Muscle layer of colon (tissue), 2 donors: ENCODE data around the gene SLC27A2.

Experiments used
- H3K27ac ChIP-seq: one replicate; pipeline ENCODE4 v1.7.0; 2013; ENCODE audit warnings: low read depth, mild to moderate bottlenecking, low read length, moderate library complexity
- H3K27me3 ChIP-seq, 2 donors: one replicate each; pipeline ENCODE4 v1.7.0; 2013; ENCODE audit warnings: low read length in 2 of 2, mild to moderate bottlenecking in 2 of 2; ENCODE audit not compliant: insufficient read depth in 2 of 2, control insufficient read depth in 1 of 2
- H3K36me3 ChIP-seq: one replicate; pipeline ENCODE4 v1.7.0; 2013; ENCODE audit warnings: mild to moderate bottlenecking, low read length; ENCODE audit not compliant: insufficient read depth
- H3K4me1 ChIP-seq: one replicate; pipeline ENCODE4 v1.7.0; 2013; ENCODE audit warnings: mild to moderate bottlenecking, low read length; ENCODE audit not compliant: insufficient read depth
- H3K4me3 ChIP-seq, 2 donors: one replicate each; pipeline ENCODE4 v1.7.0; 2013; ENCODE audit warnings: low read length in 2 of 2, low read depth in 1 of 2, mild to moderate bottlenecking in 1 of 2, moderate library complexity in 1 of 2
- H3K9ac ChIP-seq: one replicate; pipeline ENCODE4 v1.7.0; 2013; ENCODE audit warnings: low read length
- H3K9me3 ChIP-seq: one replicate; pipeline ENCODE4 v1.7.0; 2013; ENCODE audit warnings: mild to moderate bottlenecking, low read length
- donor health status: abdominal sarcoma.
- donor health status: Adenocarcinoma of cecum.

The SLC27A2 gene

DNA sequence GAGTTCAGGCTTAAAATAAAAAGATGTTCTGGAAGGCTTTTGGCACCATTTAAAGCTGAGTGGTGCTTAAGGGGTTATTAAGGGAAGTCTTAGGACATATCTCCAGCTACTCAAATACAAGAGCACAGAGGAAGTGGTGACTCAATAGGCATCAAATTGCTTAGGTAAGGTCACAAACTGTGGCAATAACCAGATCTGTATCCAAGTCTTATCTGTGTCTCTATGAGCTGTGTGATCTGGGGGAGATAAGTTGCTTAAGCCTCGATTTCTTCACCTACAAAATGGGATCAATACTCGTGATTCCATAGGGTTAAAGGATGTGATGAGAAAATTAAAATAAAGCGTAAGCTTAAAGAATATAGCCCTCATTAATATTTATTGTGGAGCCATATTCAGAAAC, 75.9 kb downstream of the SLC27A2 start:
- no peaks in the 10 kb centered on the region for H3K4me1 ChIP-seq
- H3K9me3 ChIP-seq = no peaks in the 10 kb centered on the region
- H3K4me3 ChIP-seq = no peak overlapping the region
- no peaks in the 10 kb centered on the region for H3K36me3 ChIP-seq
- no peak overlapping the region for H3K27ac ChIP-seq
- no peak overlapping the region for H3K9ac ChIP-seq
- H3K27me3 ChIP-seq = no peaks in the 10 kb centered on the region

DNA sequence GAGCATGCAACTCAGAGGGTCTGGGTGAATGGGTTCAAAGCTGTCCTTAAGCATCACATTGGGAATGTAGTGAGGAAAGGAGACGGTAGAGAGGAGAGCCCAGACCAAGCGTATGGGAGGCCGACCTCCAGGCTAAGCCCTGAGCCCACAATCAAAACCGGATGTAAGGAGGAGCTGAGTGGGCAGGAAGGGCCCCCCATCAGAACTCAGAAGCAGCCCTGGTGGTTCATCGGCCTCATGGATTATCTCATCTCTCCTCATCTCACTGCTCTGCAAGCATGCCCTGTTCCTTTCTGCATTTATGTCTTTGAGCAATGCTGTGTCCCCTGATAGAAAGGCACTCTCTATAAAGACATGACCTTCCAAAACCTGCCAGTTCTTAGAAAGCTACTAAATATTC, 77.3 kb downstream of the SLC27A2 start:
- Histone ChIP-seq H3K27ac (no peak overlapping the region), H3K4me3 (no peak overlapping the region), H3K4me1 (no peaks in the 10 kb centered on the region), H3K36me3 (no peaks in the 10 kb centered on the region), H3K9me3 (no peaks in the 10 kb centered on the region), H3K27me3 (no peaks in the 10 kb centered on the region), H3K9ac (no peak overlapping the region)

DNA sequence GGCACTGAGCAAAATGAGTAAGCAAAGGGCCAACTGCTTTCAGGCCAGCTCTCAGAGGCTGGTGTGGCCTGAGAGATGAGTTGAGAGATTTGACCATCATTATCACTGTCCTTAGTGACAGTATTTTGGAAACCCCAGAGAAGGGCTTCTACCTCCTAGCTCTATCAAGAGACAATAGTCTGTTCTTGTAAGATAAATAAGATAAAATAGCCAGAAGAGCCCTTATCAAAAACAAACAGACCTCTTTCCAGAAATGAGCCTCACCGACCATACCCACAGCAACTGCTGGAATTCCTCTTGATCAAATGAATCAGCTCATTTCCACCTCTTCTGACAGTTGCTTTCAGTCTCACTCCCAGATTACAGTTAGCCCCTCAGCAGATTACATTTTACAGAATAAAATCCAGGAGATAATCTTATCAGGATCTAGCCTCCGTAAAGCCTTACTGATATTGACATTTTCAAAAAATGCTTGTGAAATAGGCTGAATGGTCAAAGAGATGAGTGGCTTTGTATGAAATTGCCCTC, 79.0 kb downstream of the SLC27A2 start:
- no peak overlapping the region for H3K4me3 ChIP-seq
- H3K27me3 ChIP-seq = no peaks in the 10 kb centered on the region
- H3K27ac ChIP-seq = no peak overlapping the region
- no peaks in the 10 kb centered on the region for H3K36me3 ChIP-seq
- H3K4me1 ChIP-seq = no peaks in the 10 kb centered on the region
- H3K9ac ChIP-seq = no peak overlapping the region
- no peaks in the 10 kb centered on the region for H3K9me3 ChIP-seq

DNA sequence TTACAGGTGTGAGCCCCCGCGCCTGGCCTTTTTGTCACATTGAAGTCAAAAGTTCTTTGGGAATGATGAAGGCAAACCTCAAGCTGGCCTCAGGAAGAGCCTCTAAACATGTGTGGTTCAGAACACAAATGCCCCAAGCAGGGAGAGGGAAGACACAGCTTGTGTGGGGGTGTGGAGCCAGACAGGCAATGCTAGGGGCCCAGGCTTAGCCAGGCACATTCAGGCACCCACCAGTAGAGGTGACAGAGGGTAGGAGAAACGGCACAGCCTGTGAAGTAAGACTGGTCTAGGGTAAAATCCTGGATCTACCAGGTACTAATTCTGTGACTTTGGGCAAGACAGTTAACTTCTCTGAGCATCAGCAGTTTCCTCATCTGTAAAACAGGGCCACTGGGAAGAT, 80.0 kb downstream of the SLC27A2 start:
- Histone ChIP-seq H3K36me3 (no peaks in the 10 kb centered on the region), H3K4me1 (no peaks in the 10 kb centered on the region), H3K4me3 (no peak overlapping the region), H3K9ac (no peak overlapping the region), H3K27ac (no peak overlapping the region), H3K27me3 (no peaks in the 10 kb centered on the region), H3K9me3 (no peaks in the 10 kb centered on the region)

DNA sequence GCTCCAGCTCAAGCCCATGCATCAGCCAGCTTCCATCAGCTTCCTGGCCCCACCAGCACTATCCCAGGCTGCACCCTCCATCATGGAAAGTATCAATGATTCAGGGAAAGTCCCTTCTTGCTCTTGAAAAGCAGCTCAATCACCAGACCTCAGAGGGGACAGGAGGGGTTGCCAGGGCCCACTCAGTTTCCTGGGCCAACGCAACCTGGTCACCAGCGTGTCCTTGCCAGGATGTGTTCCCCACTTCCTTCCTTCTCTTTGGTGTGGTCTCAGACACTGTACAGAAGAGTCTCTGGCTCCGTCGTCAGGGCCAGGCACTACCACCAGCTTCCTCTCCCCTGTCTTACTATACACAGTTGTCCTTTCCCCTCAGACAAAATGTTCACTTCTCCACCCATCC, 80.5 kb downstream of the SLC27A2 start:
- no peak overlapping the region for H3K4me3 ChIP-seq
- no peaks in the 10 kb centered on the region for H3K9me3 ChIP-seq
- no peaks in the 10 kb centered on the region for H3K27me3 ChIP-seq
- H3K27ac ChIP-seq = no peak overlapping the region
- no peaks in the 10 kb centered on the region for H3K4me1 ChIP-seq
- no peaks in the 10 kb centered on the region for H3K36me3 ChIP-seq
- no peak overlapping the region for H3K9ac ChIP-seq

DNA sequence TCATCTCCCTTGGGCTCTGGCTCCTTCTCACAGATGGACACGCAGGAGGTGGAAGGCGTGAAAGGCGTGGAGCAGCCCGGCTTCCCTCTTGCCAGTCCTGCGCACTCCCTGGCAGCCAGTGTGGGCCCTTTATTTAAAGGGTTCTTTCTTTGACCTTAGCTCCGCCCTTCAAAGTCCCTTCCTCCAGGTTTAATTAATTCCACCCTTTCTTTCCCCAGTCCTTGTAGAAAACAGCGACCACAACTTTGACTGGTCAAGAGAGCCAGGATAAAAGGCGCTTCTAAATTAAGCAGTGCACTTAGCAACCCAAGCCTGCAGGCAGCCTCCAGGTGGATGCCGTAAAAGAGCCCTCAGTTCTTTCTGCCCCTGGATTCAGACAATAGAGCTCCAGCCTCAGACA, 83.6 kb downstream of the SLC27A2 start, which contains the start of gene HDC:
HDC (minus strand) TSS at position 107 of the 400 bp plus-strand sequence; CDS start at position 4, 103 bp downstream.
- Histone ChIP-seq H3K4me3 (no peak within 1 kb of the TSS), H3K36me3 (no peaks in the 10 kb centered on the region), H3K9ac (no peak within 1 kb of the TSS), H3K27me3 (no peaks in the 10 kb centered on the region), H3K9me3 (no peaks in the 10 kb centered on the region), H3K27ac (no peak within 1 kb of the TSS), H3K4me1 (no peaks in the 10 kb centered on the region)

DNA sequence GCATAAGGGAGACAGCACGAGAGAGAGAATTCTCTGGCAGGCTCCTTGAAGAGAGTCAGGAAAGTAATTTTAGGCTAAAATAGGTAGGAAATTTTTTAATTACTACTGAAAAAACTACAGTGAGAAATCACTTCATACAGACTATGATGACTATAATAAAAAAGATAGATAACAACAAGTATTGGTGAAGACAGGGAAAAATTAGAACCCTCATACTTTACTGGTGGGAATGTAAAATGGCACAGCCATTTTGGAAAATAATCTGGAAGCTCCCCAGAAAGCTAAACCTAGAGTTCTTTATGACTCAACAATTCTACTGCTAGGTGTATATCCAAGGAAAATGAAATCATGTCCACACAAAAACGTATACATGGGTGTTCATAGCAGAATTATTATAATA, 85.6 kb downstream of the SLC27A2 start:
- H3K4me3 ChIP-seq = no peak overlapping the region
- no peaks in the 10 kb centered on the region for H3K9me3 ChIP-seq
- no peaks in the 10 kb centered on the region for H3K4me1 ChIP-seq
- H3K27ac ChIP-seq = no peak overlapping the region
- H3K36me3 ChIP-seq = no peaks in the 10 kb centered on the region
- H3K9ac ChIP-seq = no peak overlapping the region
- H3K27me3 ChIP-seq = no peaks in the 10 kb centered on the region

DNA sequence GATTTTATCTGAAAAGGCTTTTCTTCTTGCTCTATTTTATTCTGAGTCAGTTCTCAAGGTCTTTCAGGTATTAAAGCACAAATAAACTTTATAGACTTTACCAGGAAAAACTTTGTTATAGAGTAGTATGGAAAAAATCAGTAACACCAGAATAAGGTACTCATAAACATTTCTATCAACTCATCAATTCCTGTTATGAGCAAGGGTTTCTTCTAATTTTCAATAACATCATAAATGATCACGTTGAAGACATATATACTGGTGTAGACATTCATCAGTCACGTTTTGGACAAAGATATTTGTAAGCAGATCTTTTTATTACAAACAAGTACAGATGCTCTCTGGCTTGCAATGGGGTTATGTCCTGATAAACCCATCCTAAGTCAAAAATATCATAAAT, 93.1 kb downstream of the SLC27A2 start:
- Histone ChIP-seq H3K27ac (no peak overlapping the region), H3K36me3 (no peaks in the 10 kb centered on the region), H3K27me3 (no peaks in the 10 kb centered on the region), H3K4me3 (no peak overlapping the region), H3K9ac (no peak overlapping the region), H3K9me3 (no peaks in the 10 kb centered on the region), H3K4me1 (no peaks in the 10 kb centered on the region)

DNA sequence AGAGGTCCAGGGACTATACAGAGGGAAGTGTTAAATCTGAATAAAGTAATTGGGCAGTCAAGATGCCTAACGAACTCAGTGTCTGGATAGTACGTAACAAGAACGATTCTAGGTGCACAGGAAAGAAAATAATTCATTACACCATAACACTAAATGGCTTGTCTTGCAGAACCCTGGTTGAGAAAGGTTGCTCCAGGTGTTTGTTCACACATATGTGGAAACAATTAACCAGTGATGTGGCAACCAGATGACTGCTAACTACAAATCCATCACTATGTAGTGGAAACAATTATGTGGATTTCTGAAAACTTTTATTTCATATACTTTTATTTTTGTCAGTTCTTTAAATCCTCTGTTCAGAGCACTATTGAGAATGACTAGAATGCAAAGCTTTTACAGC, 93.9 kb downstream of the SLC27A2 start:
- no peaks in the 10 kb centered on the region for H3K27me3 ChIP-seq
- no peak overlapping the region for H3K9ac ChIP-seq
- H3K36me3 ChIP-seq = no peaks in the 10 kb centered on the region
- H3K4me1 ChIP-seq = no peaks in the 10 kb centered on the region
- no peak overlapping the region for H3K4me3 ChIP-seq
- no peaks in the 10 kb centered on the region for H3K9me3 ChIP-seq
- H3K27ac ChIP-seq = no peak overlapping the region

DNA sequence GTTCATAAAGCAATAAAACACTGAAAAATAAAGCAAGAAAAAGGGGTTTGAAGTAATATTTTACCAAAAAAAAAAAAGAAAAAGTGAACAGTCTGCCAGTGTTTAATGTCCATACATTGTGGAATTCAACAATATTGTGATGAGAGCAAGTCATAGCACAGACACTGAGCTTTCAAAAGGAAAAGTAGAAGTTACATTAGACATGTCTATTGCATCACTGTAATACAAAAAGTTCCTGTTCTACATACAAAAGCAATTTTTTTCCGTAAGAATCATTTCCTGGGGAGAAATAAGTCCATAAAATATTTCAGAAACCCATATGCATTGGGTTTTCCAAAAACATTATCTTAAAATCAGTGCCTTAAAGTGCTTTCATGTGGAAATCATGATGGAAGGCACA, 95.4 kb downstream of the SLC27A2 start:
- Histone ChIP-seq H3K27ac (no peak overlapping the region), H3K36me3 (no peaks in the 10 kb centered on the region), H3K9ac (no peak overlapping the region), H3K4me1 (no peaks in the 10 kb centered on the region), H3K9me3 (no peaks in the 10 kb centered on the region), H3K27me3 (no peaks in the 10 kb centered on the region), H3K4me3 (no peak overlapping the region)

DNA sequence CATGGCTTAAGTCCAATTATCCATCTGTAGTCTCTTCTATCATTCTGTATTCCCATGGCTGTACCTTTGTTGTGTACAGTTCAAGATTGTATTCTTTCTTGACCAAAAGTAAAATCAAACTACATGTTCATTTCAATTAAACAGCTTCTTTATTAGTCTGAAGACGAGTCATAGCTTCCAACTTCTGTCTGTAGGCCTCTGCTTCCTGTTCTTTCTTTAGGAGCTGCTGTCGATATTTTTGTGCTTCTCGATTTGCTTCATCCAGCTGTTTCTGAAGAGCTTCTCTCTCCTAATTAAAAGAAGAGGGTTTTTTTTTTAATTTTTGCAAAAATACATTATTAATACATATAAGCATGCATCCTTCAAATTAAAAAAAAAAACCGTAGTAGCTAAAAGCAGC, 96.5 kb downstream of the SLC27A2 start:
- no peak overlapping the region for H3K27ac ChIP-seq
- H3K4me1 ChIP-seq = no peaks in the 10 kb centered on the region
- no peaks in the 10 kb centered on the region for H3K9me3 ChIP-seq
- H3K4me3 ChIP-seq = no peak overlapping the region
- H3K9ac ChIP-seq = no peak overlapping the region
- H3K36me3 ChIP-seq = no peaks in the 10 kb centered on the region
- no peaks in the 10 kb centered on the region for H3K27me3 ChIP-seq

DNA sequence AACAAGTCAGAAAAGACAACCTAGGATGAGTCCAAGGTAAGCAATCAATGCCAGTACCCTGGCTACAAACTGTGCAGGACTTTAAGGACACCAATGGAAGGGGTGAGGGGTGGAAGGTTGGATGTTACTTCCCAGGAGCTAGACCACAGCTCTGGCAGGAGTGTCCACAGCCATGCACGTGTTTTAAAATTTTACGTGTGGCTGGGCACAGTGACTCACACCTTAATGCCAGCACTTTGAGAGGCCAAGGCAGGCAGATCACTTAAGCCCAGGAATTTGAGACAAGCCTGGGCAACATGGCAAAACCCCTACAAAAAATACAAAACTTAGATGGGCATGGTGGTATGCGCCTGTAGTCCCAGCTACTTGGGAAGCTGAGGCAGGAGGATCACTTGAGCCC, 98.3 kb downstream of the SLC27A2 start:
- no peak overlapping the region for H3K4me3 ChIP-seq
- no peaks in the 10 kb centered on the region for H3K36me3 ChIP-seq
- no peaks in the 10 kb centered on the region for H3K4me1 ChIP-seq
- H3K9me3 ChIP-seq = no peaks in the 10 kb centered on the region
- no peak overlapping the region for H3K27ac ChIP-seq
- no peak overlapping the region for H3K9ac ChIP-seq
- H3K27me3 ChIP-seq = no peaks in the 10 kb centered on the region
